Measurements from ENCODE around the gene RPL18. TPM values are rescaled to one million over a fixed set of nuclear protein-coding genes. Genes with fewer than 3 reads are reported as not detected.

The RPL18 gene
- total and polyA plus RNA-seq, 9 of the 15 experiments (the other 6 are each of a cell fraction or from before 2014, with no cell fraction given): 312 to 2,635 (median 1,653) TPM

DNA sequence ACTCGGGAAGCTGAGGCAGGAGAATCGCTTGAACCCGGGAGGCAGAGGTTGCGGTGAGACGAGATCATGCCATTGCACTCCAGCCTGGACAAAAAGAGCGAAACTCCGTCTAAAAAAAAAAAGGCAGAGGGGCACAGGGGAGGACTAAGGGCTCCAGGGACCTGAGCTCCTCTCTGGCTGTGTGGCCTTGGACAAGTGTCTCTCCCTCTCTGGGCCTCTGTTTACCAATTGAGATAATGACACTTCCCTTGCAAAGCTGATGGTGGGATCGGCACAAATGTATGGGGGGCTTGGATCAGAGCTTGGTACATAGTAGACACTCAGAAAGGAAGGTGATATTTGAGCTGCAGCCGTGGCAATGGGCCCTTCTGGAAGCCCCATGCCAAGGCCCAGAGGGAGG, 23.8 kb downstream of the RPL18 start (continued):
- TF ChIP-seq, protein P1, sequence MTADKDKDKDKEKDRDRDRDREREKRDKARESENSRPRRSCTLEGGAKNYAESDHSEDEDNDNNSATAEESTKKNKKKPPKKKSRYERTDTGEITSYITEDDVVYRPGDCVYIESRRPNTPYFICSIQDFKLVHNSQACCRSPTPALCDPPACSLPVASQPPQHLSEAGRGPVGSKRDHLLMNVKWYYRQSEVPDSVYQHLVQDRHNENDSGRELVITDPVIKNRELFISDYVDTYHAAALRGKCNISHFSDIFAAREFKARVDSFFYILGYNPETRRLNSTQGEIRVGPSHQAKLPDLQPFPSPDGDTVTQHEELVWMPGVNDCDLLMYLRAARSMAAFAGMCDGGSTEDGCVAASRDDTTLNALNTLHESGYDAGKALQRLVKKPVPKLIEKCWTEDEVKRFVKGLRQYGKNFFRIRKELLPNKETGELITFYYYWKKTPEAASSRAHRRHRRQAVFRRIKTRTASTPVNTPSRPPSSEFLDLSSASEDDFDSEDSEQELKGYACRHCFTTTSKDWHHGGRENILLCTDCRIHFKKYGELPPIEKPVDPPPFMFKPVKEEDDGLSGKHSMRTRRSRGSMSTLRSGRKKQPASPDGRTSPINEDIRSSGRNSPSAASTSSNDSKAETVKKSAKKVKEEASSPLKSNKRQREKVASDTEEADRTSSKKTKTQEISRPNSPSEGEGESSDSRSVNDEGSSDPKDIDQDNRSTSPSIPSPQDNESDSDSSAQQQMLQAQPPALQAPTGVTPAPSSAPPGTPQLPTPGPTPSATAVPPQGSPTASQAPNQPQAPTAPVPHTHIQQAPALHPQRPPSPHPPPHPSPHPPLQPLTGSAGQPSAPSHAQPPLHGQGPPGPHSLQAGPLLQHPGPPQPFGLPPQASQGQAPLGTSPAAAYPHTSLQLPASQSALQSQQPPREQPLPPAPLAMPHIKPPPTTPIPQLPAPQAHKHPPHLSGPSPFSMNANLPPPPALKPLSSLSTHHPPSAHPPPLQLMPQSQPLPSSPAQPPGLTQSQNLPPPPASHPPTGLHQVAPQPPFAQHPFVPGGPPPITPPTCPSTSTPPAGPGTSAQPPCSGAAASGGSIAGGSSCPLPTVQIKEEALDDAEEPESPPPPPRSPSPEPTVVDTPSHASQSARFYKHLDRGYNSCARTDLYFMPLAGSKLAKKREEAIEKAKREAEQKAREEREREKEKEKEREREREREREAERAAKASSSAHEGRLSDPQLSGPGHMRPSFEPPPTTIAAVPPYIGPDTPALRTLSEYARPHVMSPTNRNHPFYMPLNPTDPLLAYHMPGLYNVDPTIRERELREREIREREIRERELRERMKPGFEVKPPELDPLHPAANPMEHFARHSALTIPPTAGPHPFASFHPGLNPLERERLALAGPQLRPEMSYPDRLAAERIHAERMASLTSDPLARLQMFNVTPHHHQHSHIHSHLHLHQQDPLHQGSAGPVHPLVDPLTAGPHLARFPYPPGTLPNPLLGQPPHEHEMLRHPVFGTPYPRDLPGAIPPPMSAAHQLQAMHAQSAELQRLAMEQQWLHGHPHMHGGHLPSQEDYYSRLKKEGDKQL (CRISPR knock-in tag; IDR thresholded peaks at IDR 0.05; ENCODE audit: borderline replicate concordance): no peak
- TF ChIP-seq ZNF263 (CRISPR knock-in tag; IDR thresholded peaks at IDR 0.05; ENCODE audit: borderline replicate concordance) (no peak), SMARCA5 (IDR thresholded peaks at IDR 0.05) (peak; percentile 72; the same call in 1 of the 2 replicates), PRMT5 (CRISPR knock-in tag; IDR thresholded peaks at IDR 0.05) (no peak), ZNF740 (CRISPR knock-in tag; IDR thresholded peaks at IDR 0.05) (no peak), ZNF740 (tag; IDR thresholded peaks at IDR 0.05) (no peak), RBM25 (IDR thresholded peaks at IDR 0.05; ENCODE audit: low read depth, low read length, severe bottlenecking) (peak; percentile 72), ZFP36 (IDR thresholded peaks at IDR 0.05; ENCODE audit: low read depth, low read length, partially characterized antibody) (peak; percentile 62), KDM4B (IDR thresholded peaks at IDR 0.05; ENCODE audit: borderline replicate concordance in 2 of 2, low read depth in 1 of 2) (no peak), NONO (IDR thresholded peaks at IDR 0.05; ENCODE audit: low read depth in 2 of 2, low read length in 1 of 2) (no peak), ARID1B (IDR thresholded peaks at IDR 0.05) (no peak), BCOR (IDR thresholded peaks at IDR 0.05) (peak; percentile 62), ELK1 (CRISPR knock-in tag; IDR thresholded peaks at IDR 0.05) (no peak)
- TF ChIP-seq, protein P2, sequence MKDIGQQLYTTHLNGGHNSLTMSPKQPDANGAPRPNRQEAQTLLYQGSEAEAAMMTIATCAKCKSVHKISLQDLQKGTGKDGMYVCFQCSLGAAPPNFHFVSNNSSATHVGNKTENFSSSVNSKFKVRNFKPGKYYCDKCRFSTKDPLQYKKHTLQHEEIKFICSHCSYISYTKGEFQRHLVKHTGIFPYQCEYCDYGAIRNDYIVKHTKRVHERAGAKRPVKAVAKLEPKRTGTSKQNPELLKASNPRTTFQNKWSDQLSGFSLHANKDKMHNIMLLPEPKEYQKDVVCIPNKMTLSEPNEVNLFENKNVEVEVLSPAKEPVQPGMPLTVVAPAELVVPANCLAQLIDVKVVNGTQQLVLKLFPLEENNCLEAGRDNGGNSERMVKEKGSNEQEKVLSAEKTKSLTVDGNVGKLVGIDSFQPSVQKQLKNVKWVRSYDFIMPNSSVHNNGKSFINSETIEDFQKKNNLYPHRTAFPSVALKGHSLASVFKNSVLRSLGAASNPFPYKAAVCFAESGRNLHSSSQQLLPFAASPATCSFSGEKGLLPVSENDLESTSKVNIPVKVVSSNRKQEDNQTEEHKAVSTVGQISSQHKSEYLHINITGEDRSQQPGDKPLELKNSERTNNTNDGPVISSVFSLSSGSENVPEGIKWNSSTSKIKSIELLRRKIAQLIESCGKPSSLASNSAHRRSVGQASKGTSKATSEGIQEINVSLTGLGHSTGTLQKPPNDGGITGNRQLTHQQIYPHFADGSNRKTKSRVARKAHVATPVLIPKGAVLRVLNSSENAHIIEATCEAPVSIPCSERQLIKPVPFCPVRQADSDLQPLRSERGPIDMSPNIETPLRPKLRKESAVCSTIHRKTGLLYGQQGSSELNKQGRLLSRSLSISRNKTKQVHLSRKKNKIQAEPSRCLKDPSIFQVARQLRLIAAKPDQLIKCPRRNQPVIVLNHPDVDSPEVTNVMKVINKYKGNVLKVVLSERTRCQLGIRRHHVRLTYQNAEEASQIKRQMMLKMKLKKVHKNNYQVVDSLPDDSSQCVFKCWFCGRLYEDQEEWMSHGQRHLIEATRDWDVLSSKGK (CRISPR knock-in tag; IDR thresholded peaks at IDR 0.05): no peak

Data from K562 (cell line).